ENCODE data around the gene MGAT3.

MGAT3 gene

GRCh38 chr22:39429916-39430575, 26.8 kb upstream of the MGAT3 start:
- no peak for DNase-seq

- no peak for DNase-seq
Measured at GRCh38 chr22:39430576-39431150, 26.1 kb upstream of the MGAT3 start.

GRCh38 chr22:39431216-39431801, 25.5 kb upstream of the MGAT3 start:
- no peak for DNase-seq

GRCh38 chr22:39431821-39432251, 25.0 kb upstream of the MGAT3 start:
- no peak for DNase-seq

GRCh38 chr22:39432361-39432811, 24.4 kb upstream of the MGAT3 start:
- DNase-seq: no peak

- DNase-seq: no peak
Measured at GRCh38 chr22:39433476-39434242, 23.2 kb upstream of the MGAT3 start.

- DNase-seq: no peak
Measured at GRCh38 chr22:39434243-39434653, 22.6 kb upstream of the MGAT3 start.

GRCh38 chr22:39434721-39435120, 22.1 kb upstream of the MGAT3 start:
- DNase-seq: no peak

- DNase-seq: no peak
Measured at GRCh38 chr22:39435616-39436015, 21.2 kb upstream of the MGAT3 start.

- DNase-seq: no peak
Measured at GRCh38 chr22:39437791-39438704, 18.8 kb upstream of the MGAT3 start.

- DNase-seq: no peak
Measured at GRCh38 chr22:39439170-39439569, 17.6 kb upstream of the MGAT3 start.

- no peak for DNase-seq
Measured at GRCh38 chr22:39443398-39443797, 13.4 kb upstream of the MGAT3 start.

GRCh38 chr22:39444247-39444800, 12.5 kb upstream of the MGAT3 start:
- no peak for DNase-seq

- no peak for DNase-seq
Measured at GRCh38 chr22:39444937-39445465, 11.8 kb upstream of the MGAT3 start.

- no peak for DNase-seq
Measured at GRCh38 chr22:39445678-39446077, 11.1 kb upstream of the MGAT3 start.

GRCh38 chr22:39446239-39446721, 10.5 kb upstream of the MGAT3 start:
- no peak for DNase-seq

- no peak for DNase-seq
Measured at GRCh38 chr22:39448205-39449054, 8.4 kb upstream of the MGAT3 start.

GRCh38 chr22:39449708-39450107, 7.1 kb upstream of the MGAT3 start:
- no peak for DNase-seq

GRCh38 chr22:39450258-39450955, 6.4 kb upstream of the MGAT3 start:
- DNase-seq: no peak

- DNase-seq: no peak
Measured at GRCh38 chr22:39452740-39453040, 4.1 kb upstream of the MGAT3 start.

Data from GOT3 (cell line).